Measurements from ENCODE around the gene TRIM63.
A peak's percentile ranks its signal among the peaks of the same experiment; 100 is the strongest.

DNA sequence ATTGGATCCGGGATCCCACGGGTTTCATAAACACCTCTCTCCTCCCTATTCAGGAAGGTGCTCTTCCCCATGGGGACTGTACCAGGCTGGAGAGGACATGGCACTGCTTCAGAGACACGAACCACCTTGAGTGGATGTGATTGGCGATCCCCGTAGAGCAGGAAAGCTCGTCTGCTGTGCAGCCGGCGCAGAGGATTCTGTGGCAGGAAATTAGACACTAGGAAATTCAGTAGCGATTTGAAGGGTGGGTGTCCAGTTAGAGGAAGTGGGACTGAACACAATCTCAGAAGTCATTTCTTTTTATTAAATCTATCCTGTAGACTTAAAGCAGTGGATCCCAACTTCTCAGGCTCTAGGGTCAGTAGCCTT, 45.0 kb upstream of the TRIM63 start:
- TF ChIP-seq, protein P1, sequence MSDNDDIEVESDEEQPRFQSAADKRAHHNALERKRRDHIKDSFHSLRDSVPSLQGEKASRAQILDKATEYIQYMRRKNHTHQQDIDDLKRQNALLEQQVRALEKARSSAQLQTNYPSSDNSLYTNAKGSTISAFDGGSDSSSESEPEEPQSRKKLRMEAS (IDR thresholded peaks at IDR 0.05; ENCODE audit: low read depth) = 0 out of 2 replicates have a peak, but pooled peaks have one; percentile 13
- TF ChIP-seq, protein P2, sequence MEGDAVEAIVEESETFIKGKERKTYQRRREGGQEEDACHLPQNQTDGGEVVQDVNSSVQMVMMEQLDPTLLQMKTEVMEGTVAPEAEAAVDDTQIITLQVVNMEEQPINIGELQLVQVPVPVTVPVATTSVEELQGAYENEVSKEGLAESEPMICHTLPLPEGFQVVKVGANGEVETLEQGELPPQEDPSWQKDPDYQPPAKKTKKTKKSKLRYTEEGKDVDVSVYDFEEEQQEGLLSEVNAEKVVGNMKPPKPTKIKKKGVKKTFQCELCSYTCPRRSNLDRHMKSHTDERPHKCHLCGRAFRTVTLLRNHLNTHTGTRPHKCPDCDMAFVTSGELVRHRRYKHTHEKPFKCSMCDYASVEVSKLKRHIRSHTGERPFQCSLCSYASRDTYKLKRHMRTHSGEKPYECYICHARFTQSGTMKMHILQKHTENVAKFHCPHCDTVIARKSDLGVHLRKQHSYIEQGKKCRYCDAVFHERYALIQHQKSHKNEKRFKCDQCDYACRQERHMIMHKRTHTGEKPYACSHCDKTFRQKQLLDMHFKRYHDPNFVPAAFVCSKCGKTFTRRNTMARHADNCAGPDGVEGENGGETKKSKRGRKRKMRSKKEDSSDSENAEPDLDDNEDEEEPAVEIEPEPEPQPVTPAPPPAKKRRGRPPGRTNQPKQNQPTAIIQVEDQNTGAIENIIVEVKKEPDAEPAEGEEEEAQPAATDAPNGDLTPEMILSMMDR (IDR thresholded peaks at IDR 0.05) = no peak
- TF ChIP-seq POLR2AphosphoS5 (IDR thresholded peaks at IDR 0.05; ENCODE audit: low read depth, low read length) (no peak), EP300 (IDR thresholded peaks at IDR 0.05; ENCODE audit: borderline replicate concordance in 1 of 2, low read depth in 1 of 2, low read length in 1 of 2) (no peak), CHD2 (IDR thresholded peaks at IDR 0.05; ENCODE audit: low read length, partially characterized antibody) (no peak), SIN3A (IDR thresholded peaks at IDR 0.05; ENCODE audit: borderline replicate concordance, low read depth, low read length) (no peak), TEAD4 (IDR thresholded peaks at IDR 0.05; ENCODE audit: borderline replicate concordance, insufficient read depth) (no peak)

Measured in SK-N-SH (cell line).